Measurements from ENCODE around the gene ZNF423. TPM values are rescaled to one million over a fixed set of nuclear protein-coding genes. Genes with fewer than 3 reads are reported as not detected.

ZNF423 gene
- total and polyA plus RNA-seq, 2 of the 13 experiments (the other 11 are each of a cell fraction or from before 2014, with no cell fraction given): 0.07 to 0.31 TPM

DNA sequence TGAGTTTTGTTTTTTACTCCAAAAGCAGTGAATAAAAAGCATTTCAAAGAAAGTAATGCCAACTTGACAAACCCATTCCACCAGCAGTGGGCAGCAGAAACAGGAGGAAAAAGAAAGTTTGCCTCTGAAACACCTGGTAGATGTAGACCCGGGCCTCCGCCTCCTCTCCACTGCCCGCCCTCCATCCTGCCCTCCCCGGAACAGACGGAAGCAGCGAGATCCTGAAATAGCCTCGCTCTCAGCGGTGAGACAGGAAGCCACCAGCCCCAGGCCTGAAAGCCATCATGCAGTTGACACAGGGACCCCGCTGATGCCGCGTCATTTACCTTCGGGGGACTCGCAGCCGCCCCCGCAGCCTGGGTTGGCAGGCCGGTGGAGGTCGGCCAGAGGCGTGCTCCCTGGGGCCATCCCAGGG is 414.5 kb downstream of the ZNF423 start:
- intact Hi-C loops (cut with micrococcal nuclease; ENCODE audit: unreplicated experiment): no loop called here
- POLR2A ChIA-PET: no interaction called here
- no peak for TF ChIP-seq ZNF776 (CRISPR knock-in tag; IDR thresholded peaks at IDR 0.05)
- TF ChIP-seq ISX (CRISPR knock-in tag; conservative IDR thresholded peaks at IDR 0.05): no peak
- TF ChIP-seq ZMYM4 (CRISPR knock-in tag; IDR thresholded peaks at IDR 0.05): no peak
- no peak for TF ChIP-seq ZFP62 (CRISPR knock-in tag; IDR thresholded peaks at IDR 0.05)
- no peak for TF ChIP-seq ZNF878 (CRISPR knock-in tag; IDR thresholded peaks at IDR 0.05)
- no peak for TF ChIP-seq NPAS2 (CRISPR knock-in tag; IDR thresholded peaks at IDR 0.05; ENCODE audit: borderline replicate concordance)
- no peak for TF ChIP-seq SRSF4 (IDR thresholded peaks at IDR 0.05; ENCODE audit: low read depth, low read length, poor library complexity, severe bottlenecking)
- TF ChIP-seq ZNF564 (CRISPR knock-in tag; IDR thresholded peaks at IDR 0.05): no peak
- TF ChIP-seq HES4 (CRISPR knock-in tag; IDR thresholded peaks at IDR 0.05; ENCODE audit: borderline replicate concordance): no peak
- TF ChIP-seq, protein P1, sequence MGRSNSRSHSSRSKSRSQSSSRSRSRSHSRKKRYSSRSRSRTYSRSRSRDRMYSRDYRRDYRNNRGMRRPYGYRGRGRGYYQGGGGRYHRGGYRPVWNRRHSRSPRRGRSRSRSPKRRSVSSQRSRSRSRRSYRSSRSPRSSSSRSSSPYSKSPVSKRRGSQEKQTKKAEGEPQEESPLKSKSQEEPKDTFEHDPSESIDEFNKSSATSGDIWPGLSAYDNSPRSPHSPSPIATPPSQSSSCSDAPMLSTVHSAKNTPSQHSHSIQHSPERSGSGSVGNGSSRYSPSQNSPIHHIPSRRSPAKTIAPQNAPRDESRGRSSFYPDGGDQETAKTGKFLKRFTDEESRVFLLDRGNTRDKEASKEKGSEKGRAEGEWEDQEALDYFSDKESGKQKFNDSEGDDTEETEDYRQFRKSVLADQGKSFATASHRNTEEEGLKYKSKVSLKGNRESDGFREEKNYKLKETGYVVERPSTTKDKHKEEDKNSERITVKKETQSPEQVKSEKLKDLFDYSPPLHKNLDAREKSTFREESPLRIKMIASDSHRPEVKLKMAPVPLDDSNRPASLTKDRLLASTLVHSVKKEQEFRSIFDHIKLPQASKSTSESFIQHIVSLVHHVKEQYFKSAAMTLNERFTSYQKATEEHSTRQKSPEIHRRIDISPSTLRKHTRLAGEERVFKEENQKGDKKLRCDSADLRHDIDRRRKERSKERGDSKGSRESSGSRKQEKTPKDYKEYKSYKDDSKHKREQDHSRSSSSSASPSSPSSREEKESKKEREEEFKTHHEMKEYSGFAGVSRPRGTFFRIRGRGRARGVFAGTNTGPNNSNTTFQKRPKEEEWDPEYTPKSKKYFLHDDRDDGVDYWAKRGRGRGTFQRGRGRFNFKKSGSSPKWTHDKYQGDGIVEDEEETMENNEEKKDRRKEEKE (IDR thresholded peaks at IDR 0.05): no peak
- no peak for TF ChIP-seq HHEX (CRISPR knock-in tag; IDR thresholded peaks at IDR 0.05)
- no peak for TF ChIP-seq SP5 (CRISPR knock-in tag; IDR thresholded peaks at IDR 0.05; ENCODE audit: borderline replicate concordance, low read depth)
- Histone ChIP-seq H3K27ac (ENCODE audit: extremely low read length, insufficient read depth, low read length) (no peak overlapping the region), H3K36me3 (replicated peaks in 1 of 2; ENCODE audit: control insufficient read depth in 1 of 2, insufficient read depth in 2 of 2, low read length in 2 of 2) (no peaks in the 10 kb centered on the region), H3K79me2 (ENCODE audit: insufficient read depth, low read length) (no peaks in the 10 kb centered on the region), H3K9ac (ENCODE audit: insufficient read depth, low read depth, low read length) (no peak overlapping the region), H3K4me2 (ENCODE audit: low read depth, low read length) (no peak overlapping the region), H3K9me3 (ENCODE audit: low read length) (no peaks in the 10 kb centered on the region), H3K27me3 (ENCODE audit: control insufficient read depth in 1 of 2, insufficient read depth in 2 of 2, low read length in 2 of 2) (peaks cover 0 to 31% of the 10 kb centered on the region in 2 experiments; a peak in 3 of 5 replicates), H4K20me1 (ENCODE audit: insufficient read depth, low read length) (no peaks in the 10 kb centered on the region), H2AFZ (ENCODE audit: low read length) (no peak overlapping the region), H3K4me3 (replicated peaks in 1 of 3; ENCODE audit: insufficient read depth in 1 of 3, low read depth in 2 of 3, low read length in 3 of 3) (no peak overlapping the region), H3K4me1 (ENCODE audit: insufficient read depth, low read length) (no peaks in the 10 kb centered on the region)
- CTCF ChIA-PET (ENCODE audit: low intra/inter-chr PET ratio, low total read pairs): no interaction called here
- WGBS (ENCODE audit: low lambda C conversion rate): 60% methylated on average over 18 of the region's 18 CpGs
- FAIRE-seq (no peak), DNase-seq (ENCODE audit: low spot score) (no peak), ATAC-seq (no peak)
- no TSS peak for BruUV-seq (replicated peaks)
- in situ Hi-C loops (cut with HindIII; ENCODE audit: extremely low pct_ligation_motif_present, low pct_unique_long_range_greater_than_20kb): no loop called here

Measured in HepG2 (cell line).